Measurements from ENCODE around the gene MKX. TPM values are rescaled to one million over a fixed set of nuclear protein-coding genes. Genes with fewer than 3 reads are reported as not detected.

MKX gene
- total RNA-seq, 4 donors from 2014 or later, result 0.82 to 2.4 TPM; not detected in 2

GRCh38 chr10:27655296-27655695, 90.3 kb downstream of the MKX start:
- no peaks in the 10 kb centered on the region for H3K36me3 ChIP-seq
- no peak overlapping the region for H3K27ac ChIP-seq
- 65 to 90% methylated on average over 4 of the region's 4 CpGs for WGBS, 2 donors (ENCODE audit: low coverage in 1 of 2)
- no peak for TF ChIP-seq EP300 (IDR thresholded peaks at IDR 0.05; ENCODE audit: low read depth)
- no peak for TF ChIP-seq CTCF (IDR thresholded peaks at IDR 0.05)
- no peak for TF ChIP-seq POLR2AphosphoS5 (IDR thresholded peaks at IDR 0.05)
- no peak for TF ChIP-seq POLR2A (IDR thresholded peaks at IDR 0.05)
- no peaks in the 10 kb centered on the region for H3K9me3 ChIP-seq
- intact Hi-C loops (cut with DNase I; ENCODE audit: low total_unique reads) (no loop called here), in situ Hi-C loops (cut with MboI; ENCODE audit: low pct_ligation_motif_present in 1 of 4, low pct_unique_long_range_greater_than_20kb in 1 of 4, low sequenced_read_pairs in 3 of 4) (loop anchor here (10.0 to 25.0 kb wide), 3 partner anchors 93 to 218 kb away; no protein-coding TSS in a partner anchor)
- H3K4me1 ChIP-seq, result no peaks in the 10 kb centered on the region
- H3K4me3 ChIP-seq, result no peak overlapping the region
- no peak for DNase-seq
- H3K27me3 ChIP-seq, result no peaks in the 10 kb centered on the region

GRCh38 chr10:27654284-27654683, 91.3 kb downstream of the MKX start:
- in situ Hi-C loops (cut with MboI; ENCODE audit: low pct_ligation_motif_present in 1 of 4, low pct_unique_long_range_greater_than_20kb in 1 of 4, low sequenced_read_pairs in 3 of 4), result loop anchor here (5.0 to 25.0 kb wide), 5 partner anchors 92 to 217 kb away; no protein-coding TSS in a partner anchor

GRCh38 chr10:27646604-27647175, 98.9 kb downstream of the MKX start:
- Histone ChIP-seq H3K9me3 (peaks cover 4 to 5% of the 10 kb centered on the region in 2 donors), H3K4me1 (no peaks in the 10 kb centered on the region), H3K27me3 (peaks cover 4% of the 10 kb centered on the region), H3K4me3 (no peak overlapping the region), H3K27ac (no peak overlapping the region), H3K36me3 (no peaks in the 10 kb centered on the region)
- in situ Hi-C loops (cut with MboI; ENCODE audit: low pct_ligation_motif_present in 1 of 4, low pct_unique_long_range_greater_than_20kb in 1 of 4, low sequenced_read_pairs in 3 of 4) (no loop called here), intact Hi-C loops (cut with DNase I; ENCODE audit: low total_unique reads) (no loop called here)
- no peak for TF ChIP-seq POLR2A (IDR thresholded peaks at IDR 0.05)
- TF ChIP-seq CTCF (IDR thresholded peaks at IDR 0.05), result no peak
- TF ChIP-seq POLR2AphosphoS5 (IDR thresholded peaks at IDR 0.05), result no peak
- TF ChIP-seq EP300 (IDR thresholded peaks at IDR 0.05; ENCODE audit: low read depth), result no peak
- WGBS, 2 donors (ENCODE audit: low coverage in 1 of 2), result 68 to 79% methylated on average over 4 of the region's 4 CpGs
- DNase-seq, result no peak

More at GRCh38 chr10:27654284-27654683, 91.3 kb downstream of the MKX start:
- Histone ChIP-seq H3K9me3 (no peaks in the 10 kb centered on the region), H3K4me3 (no peak overlapping the region), H3K36me3 (no peaks in the 10 kb centered on the region), H3K27ac (no peak overlapping the region), H3K27me3 (no peaks in the 10 kb centered on the region), H3K4me1 (no peaks in the 10 kb centered on the region)
- 92 to 95% methylated on average over 4 to 6 of the region's 6 CpGs for WGBS, 2 donors (ENCODE audit: low coverage in 1 of 2)
- DNase-seq, result no peak
- TF ChIP-seq EP300 (IDR thresholded peaks at IDR 0.05; ENCODE audit: low read depth), result no peak
- TF ChIP-seq POLR2AphosphoS5 (IDR thresholded peaks at IDR 0.05), result no peak
- TF ChIP-seq POLR2A (IDR thresholded peaks at IDR 0.05), result no peak
- no peak for TF ChIP-seq CTCF (IDR thresholded peaks at IDR 0.05)
- intact Hi-C loops (cut with DNase I; ENCODE audit: low total_unique reads), result no loop called here

GRCh38 chr10:27646194-27646593, 99.4 kb downstream of the MKX start:
- peaks cover 5% of the 10 kb centered on the region in 2 donors for H3K9me3 ChIP-seq
- no peak for TF ChIP-seq POLR2AphosphoS5 (IDR thresholded peaks at IDR 0.05)
- no peak for TF ChIP-seq POLR2A (IDR thresholded peaks at IDR 0.05)
- TF ChIP-seq CTCF (IDR thresholded peaks at IDR 0.05), result no peak
- TF ChIP-seq EP300 (IDR thresholded peaks at IDR 0.05; ENCODE audit: low read depth), result no peak
- in situ Hi-C loops (cut with MboI; ENCODE audit: low pct_ligation_motif_present in 1 of 4, low pct_unique_long_range_greater_than_20kb in 1 of 4, low sequenced_read_pairs in 3 of 4), result no loop called here
- no peak overlapping the region for H3K27ac ChIP-seq
- intact Hi-C loops (cut with DNase I; ENCODE audit: low total_unique reads), result no loop called here
- WGBS, 2 donors (ENCODE audit: low coverage in 1 of 2), result 80 to 91% methylated on average over 3 to 4 of the region's 4 CpGs
- no peak overlapping the region for H3K4me3 ChIP-seq
- no peak for DNase-seq
- H3K4me1 ChIP-seq, result no peaks in the 10 kb centered on the region
- H3K36me3 ChIP-seq, result no peaks in the 10 kb centered on the region
- H3K27me3 ChIP-seq, result peaks cover 4% of the 10 kb centered on the region

All from transverse colon (tissue), 4 donors.